ENCODE measurements around the gene C12orf42.

Gene C12orf42

GRCh38 chr12:103422746-103423515 lies 72.8 kb downstream of the C12orf42 start:
- no peak for DNase-seq

DNA sequence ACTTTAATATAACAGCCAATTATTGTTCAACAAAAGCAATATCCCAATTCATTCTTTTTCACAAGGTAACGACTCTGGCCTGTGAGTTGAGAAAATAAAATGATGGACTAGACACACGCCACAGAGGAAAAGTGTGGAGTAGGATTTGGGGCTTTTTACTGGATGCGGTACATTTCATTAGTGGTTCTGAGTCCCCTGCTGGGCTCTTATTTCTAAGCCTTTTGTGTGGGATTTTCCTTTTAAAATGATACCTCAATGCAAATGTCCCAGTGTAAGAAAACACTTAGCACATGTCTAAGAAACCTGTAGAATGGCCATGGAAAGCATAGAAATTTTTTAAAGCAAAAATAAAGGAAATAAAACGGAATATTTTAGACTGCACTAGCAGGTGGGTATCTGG lies 73.4 kb downstream of the C12orf42 start:
- DNase-seq: no peak

DNA sequence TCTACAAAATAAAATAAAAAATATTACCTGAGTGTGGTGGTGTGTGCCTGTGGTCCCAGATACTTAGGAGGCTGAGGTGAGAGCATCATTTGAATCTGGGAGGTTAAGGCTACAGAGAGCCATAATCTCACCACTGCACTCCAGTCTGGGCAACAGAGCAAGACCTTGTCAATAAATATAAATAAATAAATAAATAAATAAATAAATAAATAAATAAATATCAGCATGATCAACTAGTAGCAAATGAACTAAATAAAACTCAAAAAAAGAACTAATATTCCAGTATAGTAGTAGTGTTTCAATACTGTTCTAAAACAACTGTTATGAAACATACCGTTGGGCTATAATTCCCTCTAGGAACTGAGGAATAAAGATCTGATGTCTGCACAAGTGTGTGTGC lies 74.4 kb downstream of the C12orf42 start:
- no peak for DNase-seq

GRCh38 chr12:103415681-103416080 lies 80.1 kb downstream of the C12orf42 start:
- no peak for DNase-seq

- DNase-seq: no peak
Measured at GRCh38 chr12:103401421-103401820, 94.3 kb downstream of the C12orf42 start.

DNA sequence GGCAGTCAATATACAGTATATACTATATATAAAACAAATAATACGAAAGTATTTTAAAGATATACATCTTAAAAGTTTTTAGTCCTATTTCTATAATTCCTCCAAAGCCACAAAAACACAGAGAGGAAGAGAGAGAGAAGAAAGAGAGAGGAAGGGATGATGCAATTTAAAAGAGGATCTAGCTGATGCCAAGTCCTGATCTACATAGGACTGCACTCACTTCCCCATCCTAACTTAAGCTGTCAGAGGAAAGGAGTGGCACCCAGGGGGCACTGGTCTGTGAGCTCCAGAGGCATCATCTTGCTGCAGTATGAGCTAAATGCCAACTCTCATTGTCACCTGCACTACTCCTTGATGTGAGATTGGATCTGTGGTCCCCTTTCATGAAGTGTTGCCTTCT lies 95.8 kb downstream of the C12orf42 start:
- DNase-seq: no peak

DNA sequence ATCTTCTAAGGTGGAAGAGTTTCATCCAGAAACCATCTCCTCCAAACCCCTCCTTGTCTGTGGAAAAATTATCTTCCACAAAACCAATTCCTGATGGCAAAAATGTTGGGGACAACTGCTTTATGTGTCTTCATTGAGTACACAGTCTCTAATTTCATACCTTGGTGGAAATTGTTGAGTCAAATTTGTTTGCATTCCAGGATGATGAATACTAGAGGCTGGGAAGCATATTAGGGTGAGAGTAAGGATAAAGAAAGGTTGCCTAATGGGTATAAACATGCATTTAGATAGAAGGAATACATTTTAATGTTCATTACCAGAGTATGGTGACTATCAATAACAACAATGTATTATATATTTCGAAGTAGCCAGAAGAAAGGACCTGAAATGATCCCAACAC lies 98.2 kb downstream of the C12orf42 start:
- DNase-seq: no peak

GRCh38 chr12:103392722-103393121 lies 103.0 kb downstream of the C12orf42 start:
- no peak for DNase-seq

GRCh38 chr12:103391103-103391502 lies 104.7 kb downstream of the C12orf42 start:
- DNase-seq: no peak

DNA sequence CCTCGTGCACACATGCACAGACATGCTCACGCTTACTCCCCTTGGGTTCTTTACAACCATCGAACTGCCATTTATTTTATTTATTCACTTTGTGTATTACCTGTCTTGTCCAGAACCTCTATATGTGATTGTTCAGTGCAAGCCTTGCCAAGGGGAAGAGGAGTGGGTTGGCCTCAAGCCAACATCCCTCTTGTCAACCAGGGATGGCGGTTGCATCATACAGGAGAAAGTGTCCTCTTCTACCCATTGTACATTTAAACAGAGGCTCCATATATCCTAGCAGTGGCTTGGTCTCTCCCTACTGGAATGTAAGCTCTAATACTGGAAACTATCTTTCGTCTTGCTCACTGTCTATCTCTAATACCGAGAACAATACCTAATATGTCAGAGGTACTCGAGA lies 108.4 kb downstream of the C12orf42 start:
- no peak for DNase-seq

- DNase-seq: no peak
Measured at GRCh38 chr12:103386451-103386850, 109.3 kb downstream of the C12orf42 start.

DNA sequence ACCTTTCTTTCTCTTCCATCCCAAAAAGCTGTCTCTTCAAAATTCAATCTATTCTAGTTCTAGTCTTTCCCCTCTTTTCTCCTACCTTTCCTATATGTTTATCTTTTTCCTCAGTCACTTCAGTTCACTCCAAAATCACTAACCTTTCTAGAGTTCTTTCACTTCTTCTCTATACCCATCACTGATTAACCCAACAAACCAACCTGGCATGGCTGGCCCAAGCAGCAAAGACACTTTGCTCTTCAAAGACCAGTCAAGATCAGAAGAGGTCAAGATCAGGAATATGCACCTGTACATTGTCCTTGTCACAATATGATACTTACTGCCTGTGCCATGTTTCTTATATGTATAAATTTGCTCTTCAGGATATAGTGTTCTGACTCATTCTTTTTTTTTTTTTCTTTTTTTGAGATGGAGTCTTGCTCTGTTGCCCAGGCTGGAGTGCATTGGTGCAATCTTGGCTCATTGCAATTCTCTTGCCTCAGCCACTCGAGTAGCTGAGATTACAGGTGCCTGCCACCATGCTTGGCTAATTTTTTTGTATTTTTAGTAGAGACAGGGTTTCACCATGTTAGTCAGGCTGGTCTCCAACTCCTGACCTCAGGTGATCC lies 112.9 kb downstream of the C12orf42 start:
- DNase-seq: no peak

- no peak for DNase-seq
Measured at GRCh38 chr12:103382119-103382518, 113.6 kb downstream of the C12orf42 start.

- DNase-seq: no peak
Measured at GRCh38 chr12:103379670-103380069, 116.1 kb downstream of the C12orf42 start.

DNA sequence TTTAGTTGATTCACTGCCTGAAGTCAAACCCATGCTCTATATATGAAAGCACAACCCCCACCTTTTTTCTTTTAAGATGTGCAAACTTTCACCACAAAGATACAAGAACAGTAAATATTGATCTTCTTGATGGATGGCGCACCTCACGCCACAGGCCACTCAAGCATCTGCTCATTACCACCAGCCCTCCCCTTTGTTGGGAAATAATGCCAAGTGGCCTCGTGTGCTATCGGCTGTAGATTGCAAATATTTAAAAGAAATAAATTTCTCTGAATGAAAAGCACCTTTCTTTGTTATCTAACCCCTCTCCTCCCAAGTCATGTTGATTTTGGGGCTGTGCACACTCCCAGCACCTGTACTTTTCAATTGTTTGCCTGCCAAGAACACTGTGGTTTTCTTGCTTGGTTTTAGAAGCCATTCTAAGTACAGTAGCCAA lies 122.7 kb downstream of the C12orf42 start:
- DNase-seq: no peak

GRCh38 chr12:103369929-103370328 lies 125.8 kb downstream of the C12orf42 start:
- no peak for DNase-seq

- DNase-seq: no peak
Measured at GRCh38 chr12:103368167-103368566, 127.6 kb downstream of the C12orf42 start.

- DNase-seq: no peak
Measured at GRCh38 chr12:103354403-103354802, 141.4 kb downstream of the C12orf42 start.

- no peak for DNase-seq
Measured at GRCh38 chr12:103353913-103354312, 141.9 kb downstream of the C12orf42 start.

DNA sequence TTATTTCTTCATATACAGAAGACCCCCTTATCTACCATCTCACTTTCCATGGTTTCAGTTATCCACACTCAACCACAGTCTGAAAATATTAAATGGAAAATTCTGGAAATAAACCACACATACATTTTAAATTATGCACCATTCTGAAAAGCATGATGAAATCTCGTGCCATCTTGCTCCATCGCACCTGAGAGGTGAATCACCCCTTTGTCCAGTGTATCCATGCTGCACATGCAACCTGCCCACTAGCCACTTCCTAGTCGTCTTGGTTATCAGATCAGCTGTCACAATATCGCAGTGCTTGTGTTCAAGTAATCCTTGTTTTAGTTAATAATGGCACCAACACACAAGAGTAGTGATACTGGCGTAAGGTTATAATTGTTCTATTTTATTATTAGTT lies 145.7 kb downstream of the C12orf42 start:
- no peak for DNase-seq

- no peak for DNase-seq
Measured at GRCh38 chr12:103348935-103349334, 146.8 kb downstream of the C12orf42 start.

DNA sequence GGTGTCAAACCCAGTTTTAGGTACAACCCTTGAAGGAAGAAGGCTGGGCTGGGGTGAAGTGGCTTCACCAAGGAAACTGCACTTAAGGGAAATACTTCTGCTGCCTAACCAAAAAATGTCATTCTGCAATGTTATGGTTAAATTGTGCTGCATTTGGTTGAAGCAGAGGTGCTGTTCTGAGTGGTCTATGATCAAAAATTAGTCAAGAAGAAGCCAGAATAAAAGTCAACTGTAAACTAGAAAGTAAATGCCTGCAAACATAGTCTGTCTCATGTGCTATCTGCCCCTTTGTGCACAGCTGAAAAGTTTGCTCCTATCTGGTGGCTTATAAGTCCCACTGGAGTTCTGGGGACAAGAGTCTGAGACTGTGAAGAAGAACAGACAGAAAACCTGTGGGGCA lies 158.8 kb downstream of the C12orf42 start:
- no peak for DNase-seq

DNA sequence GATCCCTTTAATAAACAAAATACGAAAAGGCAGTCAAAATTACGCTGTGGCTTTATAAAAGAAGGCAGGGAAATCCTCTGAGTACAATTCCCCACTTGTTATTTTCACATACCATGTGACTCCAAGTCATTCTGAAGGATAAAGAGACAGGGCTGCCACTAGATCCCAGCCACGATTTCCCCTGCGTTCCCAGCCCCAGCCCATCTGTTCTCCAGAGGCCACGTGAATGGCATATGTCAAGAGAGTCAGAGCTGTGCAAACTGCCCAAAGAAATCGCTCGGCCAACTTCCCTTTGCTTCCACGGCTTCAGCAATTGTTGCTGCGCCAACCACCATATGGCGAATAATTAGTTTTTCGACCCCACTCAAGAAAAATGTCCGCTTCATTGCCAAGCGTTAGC lies 161.3 kb downstream of the C12orf42 start:
- no peak for DNase-seq

- no peak for DNase-seq
Measured at GRCh38 chr12:103333676-103334075, 162.1 kb downstream of the C12orf42 start.

GRCh38 chr12:103331643-103332042 lies 164.1 kb downstream of the C12orf42 start:
- DNase-seq: no peak
